OCI-LY7 (cell line): Measurements from ENCODE around the gene HTT.

Source experiments
- CTCF ChIP-seq: fragments of 200-600 bp; sonication (generic); conservative IDR thresholded peaks from 2 replicates; pipeline ENCODE4 v1.5.1; 2014; ENCODE audit warnings: mild to moderate bottlenecking, antibody characterized with exemption, low read length, moderate library complexity, mixed read lengths
- EZH2phosphoT487 ChIP-seq: fragments of 200-600 bp; sonication (generic); IDR thresholded peaks from 2 replicates; pipeline ENCODE4 v1.6.1; 2018; ENCODE audit warnings: low read depth, borderline replicate concordance, mild to moderate bottlenecking, mixed run types, antibody characterized with exemption, low read length, moderate library complexity, mixed read lengths

- TF ChIP-seq CTCF = no peak
- TF ChIP-seq EZH2phosphoT487 = no peak
Observed at GRCh38 chr4:3249711-3250437, 175.4 kb downstream of the HTT start.
